VCaP (cell line): ENCODE results near the gene SIPA1L3.
"Not testable (repeated sequence)": the region's sequence is repeated elsewhere in the genome, so short reads cannot be mapped to it uniquely, and the experiment has no call there.

Experiments used
- H3K27ac ChIP-seq: fragments of 450-650 bp; 2 replicates; pipeline ENCODE4 v1.5.1; 2017
- TF ChIP-seq, protein P1 (sequence below): fragments of 450-650 bp; conservative IDR thresholded peaks from 2 replicates; pipeline ENCODE4 v1.5.1; 2017; ENCODE audit warnings: mild to moderate bottlenecking, moderate library complexity

The SIPA1L3 gene

GRCh38 chr19:38228491-38229439, 321.8 kb downstream of the SIPA1L3 start:
- TF ChIP-seq, protein P1, sequence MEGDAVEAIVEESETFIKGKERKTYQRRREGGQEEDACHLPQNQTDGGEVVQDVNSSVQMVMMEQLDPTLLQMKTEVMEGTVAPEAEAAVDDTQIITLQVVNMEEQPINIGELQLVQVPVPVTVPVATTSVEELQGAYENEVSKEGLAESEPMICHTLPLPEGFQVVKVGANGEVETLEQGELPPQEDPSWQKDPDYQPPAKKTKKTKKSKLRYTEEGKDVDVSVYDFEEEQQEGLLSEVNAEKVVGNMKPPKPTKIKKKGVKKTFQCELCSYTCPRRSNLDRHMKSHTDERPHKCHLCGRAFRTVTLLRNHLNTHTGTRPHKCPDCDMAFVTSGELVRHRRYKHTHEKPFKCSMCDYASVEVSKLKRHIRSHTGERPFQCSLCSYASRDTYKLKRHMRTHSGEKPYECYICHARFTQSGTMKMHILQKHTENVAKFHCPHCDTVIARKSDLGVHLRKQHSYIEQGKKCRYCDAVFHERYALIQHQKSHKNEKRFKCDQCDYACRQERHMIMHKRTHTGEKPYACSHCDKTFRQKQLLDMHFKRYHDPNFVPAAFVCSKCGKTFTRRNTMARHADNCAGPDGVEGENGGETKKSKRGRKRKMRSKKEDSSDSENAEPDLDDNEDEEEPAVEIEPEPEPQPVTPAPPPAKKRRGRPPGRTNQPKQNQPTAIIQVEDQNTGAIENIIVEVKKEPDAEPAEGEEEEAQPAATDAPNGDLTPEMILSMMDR: no peak
- no peak overlapping the region for H3K27ac ChIP-seq

GRCh38 chr19:38229585-38230073, 322.6 kb downstream of the SIPA1L3 start:
- TF ChIP-seq, protein P1: no peak
- H3K27ac ChIP-seq: no peak overlapping the region

- H3K27ac ChIP-seq: not testable (repeated sequence)
Measured at GRCh38 chr19:38230506-38231133, 323.6 kb downstream of the SIPA1L3 start.

DNA sequence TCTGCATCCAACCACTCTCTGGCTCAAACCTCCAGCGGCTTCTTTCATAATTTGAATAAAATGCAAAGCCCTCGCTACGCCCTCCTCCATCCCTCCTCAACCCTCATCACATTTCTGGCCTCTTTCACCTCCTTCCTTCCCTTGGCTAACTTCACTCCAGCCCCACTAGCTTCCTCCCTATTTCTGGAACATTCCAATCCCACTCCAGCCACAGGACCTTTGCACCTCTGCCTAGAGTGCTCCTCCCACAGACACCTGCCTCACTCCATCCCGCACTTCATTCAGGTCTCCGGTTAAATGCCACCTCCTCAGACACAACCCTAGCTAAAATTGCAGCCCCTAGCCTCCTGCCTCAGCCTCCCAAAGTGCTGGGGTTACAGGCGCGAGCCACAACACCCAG, 324.9 kb downstream of the SIPA1L3 start:
- H3K27ac ChIP-seq: no peak overlapping the region
- TF ChIP-seq, protein P1: no peak

- H3K27ac ChIP-seq: peak overlapping the region; percentile 61
- TF ChIP-seq, protein P1: peak; percentile 92
Measured at GRCh38 chr19:38233740-38234251, 326.8 kb downstream of the SIPA1L3 start.

DNA sequence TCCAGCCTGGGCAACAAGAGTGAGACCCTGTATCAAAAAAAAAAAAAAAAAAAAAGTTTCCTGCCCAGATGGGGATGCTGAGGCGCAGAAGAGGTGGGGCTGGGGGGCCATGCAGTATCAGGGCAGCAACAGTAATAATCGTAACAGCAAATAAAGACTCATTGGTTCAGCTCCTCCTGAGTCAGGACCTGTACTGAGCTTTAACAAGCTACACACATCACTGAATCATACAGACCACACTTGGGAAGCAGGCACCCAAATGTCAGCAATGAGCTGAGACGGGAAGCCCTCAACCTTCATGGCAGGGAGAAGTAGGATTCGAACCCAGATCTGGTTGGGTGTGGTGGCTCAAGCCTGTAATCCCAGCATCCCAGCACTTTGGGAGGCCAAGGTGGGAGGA, 327.6 kb downstream of the SIPA1L3 start:
- peak overlapping the region; percentile 61; the same call in 1 of the 2 replicates for H3K27ac ChIP-seq
- TF ChIP-seq, protein P1: no peak

DNA sequence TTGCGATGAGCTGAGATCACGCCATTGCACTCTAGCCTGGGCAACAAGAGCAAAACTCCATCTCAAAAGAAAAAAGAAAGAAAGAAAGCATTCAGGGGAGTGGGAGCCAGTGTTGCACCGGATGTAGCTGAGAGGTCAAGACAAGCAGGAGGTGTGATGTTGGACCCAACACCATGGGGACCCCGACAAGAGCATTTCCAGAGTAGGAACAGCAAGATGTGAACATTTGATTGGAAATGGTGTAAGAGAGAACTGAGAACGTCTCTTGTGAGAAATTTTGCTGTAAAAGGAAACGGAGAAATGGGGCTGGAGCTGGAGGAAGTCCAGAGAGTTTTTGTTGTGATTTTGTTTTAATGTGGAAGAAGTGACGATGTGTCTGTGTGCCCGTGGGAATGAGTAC, 332.8 kb downstream of the SIPA1L3 start:
- TF ChIP-seq, protein P1: no peak
- H3K27ac ChIP-seq: no peak overlapping the region
